GDM1 (cell line): Measurements from ENCODE around the gene PAX1.

Experiments
- DNase-seq: peaks from one replicate; lab custom pipeline; 2025; lab: John Stamatoyannopoulos, UW

Gene PAX1

GRCh38 chr20:21703717-21704407 lies 1.6 kb upstream of the PAX1 start:
- DNase-seq: no peak

- no peak for DNase-seq
These were observed 767 bp upstream of the PAX1 start for GRCh38 chr20:21704408-21705385.

- DNase-seq: no peak
These were observed 1.1 kb downstream of the PAX1 start for GRCh38 chr20:21706261-21707195.

- DNase-seq: no peak
These were observed 1.8 kb downstream of the PAX1 start for GRCh38 chr20:21707267-21707666.

- no peak for DNase-seq
These were observed 2.7 kb downstream of the PAX1 start for GRCh38 chr20:21707999-21708737.

GRCh38 chr20:21708738-21709534 lies 3.5 kb downstream of the PAX1 start:
- no peak for DNase-seq

- no peak for DNase-seq
These were observed 4.1 kb downstream of the PAX1 start for GRCh38 chr20:21709535-21709904.

- DNase-seq: no peak
These were observed 4.9 kb downstream of the PAX1 start for GRCh38 chr20:21710341-21710740.

- DNase-seq: no peak
These were observed 5.5 kb downstream of the PAX1 start for GRCh38 chr20:21710863-21711431.

GRCh38 chr20:21712443-21713059 lies 7.1 kb downstream of the PAX1 start:
- no peak for DNase-seq

GRCh38 chr20:21713470-21713869 lies 8.0 kb downstream of the PAX1 start:
- DNase-seq: no peak

GRCh38 chr20:21713901-21714296 lies 8.4 kb downstream of the PAX1 start:
- no peak for DNase-seq

- DNase-seq: no peak
These were observed 9.1 kb downstream of the PAX1 start for GRCh38 chr20:21714297-21715192.

GRCh38 chr20:21715193-21715881 lies 9.9 kb downstream of the PAX1 start:
- DNase-seq: no peak

GRCh38 chr20:21719592-21720214 lies 14.2 kb downstream of the PAX1 start:
- DNase-seq: no peak

- no peak for DNase-seq
These were observed 20.4 kb downstream of the PAX1 start for GRCh38 chr20:21725892-21726291.

- no peak for DNase-seq
These were observed 23.9 kb downstream of the PAX1 start for GRCh38 chr20:21729316-21729715.

GRCh38 chr20:21739161-21739560 lies 33.7 kb downstream of the PAX1 start:
- no peak for DNase-seq
